Measurements from ENCODE around the gene ZDHHC12.

The ZDHHC12 gene

GRCh38 chr9:128689820-128690683, 33.9 kb downstream of the ZDHHC12 start:
- CTCF ChIA-PET = interaction anchor here (0.6 to 4.5 kb wide), 5 partner anchors 12 to 342 kb away, joined by 3 to 37 read pairs (median 3); partner anchors contain the start of gene PKN3
- no peaks in the 10 kb centered on the region for H3K4me1 ChIP-seq (ENCODE audit: control insufficient read depth, insufficient read depth, low read length)
- H3K36me3 ChIP-seq (ENCODE audit: control insufficient read depth in 2 of 2, insufficient read depth in 1 of 2, low read length in 2 of 2) = peaks cover 16 to 47% of the 10 kb centered on the region in 2 experiments
- POLR2A ChIA-PET = interaction anchor here (0.5 to 4.6 kb wide), 17 partner anchors 7 to 714 kb away, joined by 3 to 26 read pairs (median 5); partner anchors contain the start of genes DYNC2I2, PKN3 and ZDHHC12
- H3K9me3 ChIP-seq (ENCODE audit: control insufficient read depth, insufficient read depth, low read depth, low read length) = no peaks in the 10 kb centered on the region
- peak overlapping the region; percentile 85 for H3K4me3 ChIP-seq (ENCODE audit: low read depth, low read length)
- H3K27ac ChIP-seq (ENCODE audit: extremely low read depth, low read depth, low read length) = peak overlapping the region; percentile 80
- TF ChIP-seq ZFHX2 (tag by site-specific recombination; conservative IDR thresholded peaks at IDR 0.05) = peak; percentile 77
- peak; percentile 31 for TF ChIP-seq KLF16 (tag by site-specific recombination; IDR thresholded peaks at IDR 0.05)
- TF ChIP-seq ZBTB20 (tag by site-specific recombination; IDR thresholded peaks at IDR 0.05) = peak; percentile 27; the same call in 1 of the 2 replicates
- TF ChIP-seq ZNF513 (tag by site-specific recombination; IDR thresholded peaks at IDR 0.05) = 0 out of 2 replicates have a peak, but pooled peaks have one; percentile 3
- TF ChIP-seq ZBTB8A (tag by site-specific recombination; IDR thresholded peaks at IDR 0.05) = peak; percentile 69
- peak; percentile 23; the same call in 1 of the 2 replicates for TF ChIP-seq ZNF394 (tag by site-specific recombination; IDR thresholded peaks at IDR 0.05; ENCODE audit: borderline replicate concordance)
- 0 out of 2 replicates have a peak, but pooled peaks have one; percentile 50 for TF ChIP-seq YY1 (tag by site-specific recombination; IDR thresholded peaks at IDR 0.05)
- TF ChIP-seq EGR2 (tag by site-specific recombination; IDR thresholded peaks at IDR 0.05; ENCODE audit: low read depth) = peak; percentile 78
- no peak for TF ChIP-seq ZNF791 (tag by site-specific recombination; IDR thresholded peaks at IDR 0.05)
- peak; percentile 71; the same call in 1 of the 2 replicates for TF ChIP-seq ZNF600 (tag by site-specific recombination; IDR thresholded peaks at IDR 0.05)
- TF ChIP-seq ZBTB26 (tag by site-specific recombination; optimal IDR thresholded peaks at IDR 0.05) = peak; percentile 56
- TF ChIP-seq PRDM6 (tag by site-specific recombination; IDR thresholded peaks at IDR 0.05) = no peak
- 0 out of 2 replicates have a peak, but pooled peaks have one; percentile 38 for TF ChIP-seq ZNF660 (tag by site-specific recombination; IDR thresholded peaks at IDR 0.05)
- 0 out of 2 replicates have a peak, but pooled peaks have one; percentile 21 for TF ChIP-seq ZBTB11 (tag by site-specific recombination; conservative IDR thresholded peaks at IDR 0.05; ENCODE audit: low read depth)
- TF ChIP-seq ZNF692 (tag by site-specific recombination; IDR thresholded peaks at IDR 0.05) = 0 out of 2 replicates have a peak, but pooled peaks have one; percentile 26
- no peak for TF ChIP-seq ZNF501 (tag by site-specific recombination; IDR thresholded peaks at IDR 0.05)
- peak; percentile 87 for TF ChIP-seq GLIS2 (tag by site-specific recombination; IDR thresholded peaks at IDR 0.05)
- no peak for TF ChIP-seq MZF1 (tag by site-specific recombination; IDR thresholded peaks at IDR 0.05; ENCODE audit: borderline replicate concordance)
- TF ChIP-seq ZNF266 (tag by site-specific recombination; IDR thresholded peaks at IDR 0.05; ENCODE audit: low read depth) = no peak
- peak; percentile 38; the same call in 1 of the 2 replicates for TF ChIP-seq KLF10 (tag by site-specific recombination; IDR thresholded peaks at IDR 0.05)
- peak; percentile 60 for TF ChIP-seq PATZ1 (tag by site-specific recombination; IDR thresholded peaks at IDR 0.05)
- TF ChIP-seq ZNF335 (tag by site-specific recombination; conservative IDR thresholded peaks at IDR 0.05) = 0 out of 2 replicates have a peak, but pooled peaks have one; percentile 40
- peak; percentile 77 for TF ChIP-seq KLF9 (tag by site-specific recombination; IDR thresholded peaks at IDR 0.05; ENCODE audit: low read depth)
- TF ChIP-seq ZSCAN30 (tag by site-specific recombination; IDR thresholded peaks at IDR 0.05) = 0 out of 2 replicates have a peak, but pooled peaks have one; percentile 38

Data from HEK293 (cell line).